Ovary (tissue), 3 donors: Measurements from ENCODE around the gene WASL.

ENCODE experiments used
- POLR2A ChIP-seq: fragments of 450-650 bp; IDR thresholded peaks from one replicate; pipeline ENCODE4 v1.6.1; 2017; ENCODE audit warnings: antibody characterized with exemption, mild to moderate bottlenecking, moderate library complexity
- TF ChIP-seq, protein P1 (sequence below), 3 donors: fragments of 450-650 bp in 2 of 3; fragments of 200-600 bp in 1 of 3; IDR thresholded peaks; one replicate each; pipeline versions ENCODE4 v1.5.1 to v1.8.0; 2016 to 2022; ENCODE audit warnings: antibody characterized with exemption in 3 of 3, mild to moderate bottlenecking in 1 of 3
- donor health status: DM: no; HTN: no; CAD: no.

DNA sequence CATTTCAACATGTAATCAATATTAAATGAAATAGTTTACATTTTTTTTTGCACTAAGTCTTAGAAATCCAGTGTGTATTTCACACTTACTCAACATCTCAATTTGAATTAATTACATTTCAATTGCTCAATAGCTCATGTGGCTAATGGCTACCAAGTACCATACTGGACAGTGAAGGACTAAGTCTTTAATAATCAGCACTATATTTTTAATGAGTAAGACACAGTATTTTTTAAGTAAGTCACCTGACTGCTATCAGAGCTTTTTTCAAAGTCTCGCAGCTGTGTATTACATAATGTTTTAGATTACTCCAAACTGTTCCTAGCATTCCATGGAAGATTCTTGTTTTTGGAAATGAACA, 19.6 kb downstream of the WASL start:
- TF ChIP-seq, protein P1, sequence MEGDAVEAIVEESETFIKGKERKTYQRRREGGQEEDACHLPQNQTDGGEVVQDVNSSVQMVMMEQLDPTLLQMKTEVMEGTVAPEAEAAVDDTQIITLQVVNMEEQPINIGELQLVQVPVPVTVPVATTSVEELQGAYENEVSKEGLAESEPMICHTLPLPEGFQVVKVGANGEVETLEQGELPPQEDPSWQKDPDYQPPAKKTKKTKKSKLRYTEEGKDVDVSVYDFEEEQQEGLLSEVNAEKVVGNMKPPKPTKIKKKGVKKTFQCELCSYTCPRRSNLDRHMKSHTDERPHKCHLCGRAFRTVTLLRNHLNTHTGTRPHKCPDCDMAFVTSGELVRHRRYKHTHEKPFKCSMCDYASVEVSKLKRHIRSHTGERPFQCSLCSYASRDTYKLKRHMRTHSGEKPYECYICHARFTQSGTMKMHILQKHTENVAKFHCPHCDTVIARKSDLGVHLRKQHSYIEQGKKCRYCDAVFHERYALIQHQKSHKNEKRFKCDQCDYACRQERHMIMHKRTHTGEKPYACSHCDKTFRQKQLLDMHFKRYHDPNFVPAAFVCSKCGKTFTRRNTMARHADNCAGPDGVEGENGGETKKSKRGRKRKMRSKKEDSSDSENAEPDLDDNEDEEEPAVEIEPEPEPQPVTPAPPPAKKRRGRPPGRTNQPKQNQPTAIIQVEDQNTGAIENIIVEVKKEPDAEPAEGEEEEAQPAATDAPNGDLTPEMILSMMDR (IDR thresholded peaks at IDR 0.05): no peak
- no peak for TF ChIP-seq POLR2A
